ENCODE data around the gene DLK2. TPM values are rescaled to one million over a fixed set of nuclear protein-coding genes. Genes with fewer than 3 reads are reported as not detected.
A peak's percentile ranks its signal among the peaks of the same experiment; 100 is the strongest.
"Not testable (repeated sequence)": the region's sequence is repeated elsewhere in the genome, so short reads cannot be mapped to it uniquely, and the experiment has no call there.

The DLK2 gene, protein sequence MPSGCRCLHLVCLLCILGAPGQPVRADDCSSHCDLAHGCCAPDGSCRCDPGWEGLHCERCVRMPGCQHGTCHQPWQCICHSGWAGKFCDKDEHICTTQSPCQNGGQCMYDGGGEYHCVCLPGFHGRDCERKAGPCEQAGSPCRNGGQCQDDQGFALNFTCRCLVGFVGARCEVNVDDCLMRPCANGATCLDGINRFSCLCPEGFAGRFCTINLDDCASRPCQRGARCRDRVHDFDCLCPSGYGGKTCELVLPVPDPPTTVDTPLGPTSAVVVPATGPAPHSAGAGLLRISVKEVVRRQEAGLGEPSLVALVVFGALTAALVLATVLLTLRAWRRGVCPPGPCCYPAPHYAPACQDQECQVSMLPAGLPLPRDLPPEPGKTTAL
- total RNA-seq, result not detected

DNA sequence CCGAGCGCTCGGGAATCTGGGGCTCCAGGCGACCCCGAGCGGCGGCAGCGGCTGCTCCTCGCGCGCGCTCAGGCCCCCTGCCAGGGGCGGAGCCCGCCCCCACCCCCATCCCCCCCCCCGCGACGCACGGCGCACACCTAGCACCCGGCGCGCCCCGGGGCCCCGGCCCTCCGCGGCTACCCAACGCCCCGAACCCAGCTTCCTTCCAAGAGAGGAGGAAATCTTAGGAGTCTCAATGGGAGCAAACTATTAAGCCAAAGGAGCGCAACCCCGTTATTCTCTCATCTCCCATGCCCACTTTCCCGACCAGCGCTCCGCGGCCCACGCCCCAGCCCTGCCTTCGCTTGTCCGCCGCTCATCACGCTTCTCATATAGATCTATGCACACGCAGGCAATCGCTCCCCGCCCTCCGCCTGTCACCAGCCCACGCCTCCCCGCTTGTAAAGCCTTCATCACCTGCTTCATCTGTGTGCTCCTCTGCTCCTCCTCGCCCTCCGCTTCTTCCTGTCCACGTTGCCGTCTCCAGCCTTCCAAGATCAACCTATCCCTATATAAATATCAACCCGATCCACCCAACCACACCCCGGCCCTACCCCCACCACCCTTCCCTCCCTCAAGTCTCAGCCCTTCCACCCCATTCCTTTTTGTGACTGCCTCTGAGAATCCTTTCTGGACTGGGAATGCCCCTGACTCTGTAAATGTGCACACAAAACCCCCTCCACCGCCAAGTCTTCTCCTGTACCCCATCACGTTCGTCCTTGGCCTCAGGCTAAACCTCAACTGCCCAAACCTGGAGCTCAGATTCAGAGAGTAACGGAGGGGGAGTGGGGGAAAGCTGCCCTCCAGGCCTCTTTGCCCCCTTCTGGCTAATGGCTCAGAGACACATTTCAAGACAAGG, at the start of gene DLK2:
DLK2 (minus strand) TSS at position 18 of the 898 bp plus-strand sequence. CDS start 723 bp downstream, outside the sequence.
- Histone ChIP-seq H3K4me3 (peak within 1 kb of the TSS; percentile 58 to 64), H3K4me1 (peaks cover 0 to 9% of the 10 kb centered on the region in 2 donors), H3K27me3 (peaks cover 5% of the 10 kb centered on the region), H3K36me3 (peaks cover 0 to 11% of the 10 kb centered on the region in 2 donors), H3K9me3 (no peaks in the 10 kb centered on the region), H3K27ac (no peak within 1 kb of the TSS)
- intact Hi-C loops (cut with DNase I), result loop anchor here (2.0 kb wide), 1 partner anchor 41 kb away; no protein-coding TSS in a partner anchor
- TF ChIP-seq, protein P1, sequence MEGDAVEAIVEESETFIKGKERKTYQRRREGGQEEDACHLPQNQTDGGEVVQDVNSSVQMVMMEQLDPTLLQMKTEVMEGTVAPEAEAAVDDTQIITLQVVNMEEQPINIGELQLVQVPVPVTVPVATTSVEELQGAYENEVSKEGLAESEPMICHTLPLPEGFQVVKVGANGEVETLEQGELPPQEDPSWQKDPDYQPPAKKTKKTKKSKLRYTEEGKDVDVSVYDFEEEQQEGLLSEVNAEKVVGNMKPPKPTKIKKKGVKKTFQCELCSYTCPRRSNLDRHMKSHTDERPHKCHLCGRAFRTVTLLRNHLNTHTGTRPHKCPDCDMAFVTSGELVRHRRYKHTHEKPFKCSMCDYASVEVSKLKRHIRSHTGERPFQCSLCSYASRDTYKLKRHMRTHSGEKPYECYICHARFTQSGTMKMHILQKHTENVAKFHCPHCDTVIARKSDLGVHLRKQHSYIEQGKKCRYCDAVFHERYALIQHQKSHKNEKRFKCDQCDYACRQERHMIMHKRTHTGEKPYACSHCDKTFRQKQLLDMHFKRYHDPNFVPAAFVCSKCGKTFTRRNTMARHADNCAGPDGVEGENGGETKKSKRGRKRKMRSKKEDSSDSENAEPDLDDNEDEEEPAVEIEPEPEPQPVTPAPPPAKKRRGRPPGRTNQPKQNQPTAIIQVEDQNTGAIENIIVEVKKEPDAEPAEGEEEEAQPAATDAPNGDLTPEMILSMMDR (IDR thresholded peaks at IDR 0.05), result no peak
- no peak for DNase-seq (ENCODE audit: low spot score in 2 of 2)

DNA sequence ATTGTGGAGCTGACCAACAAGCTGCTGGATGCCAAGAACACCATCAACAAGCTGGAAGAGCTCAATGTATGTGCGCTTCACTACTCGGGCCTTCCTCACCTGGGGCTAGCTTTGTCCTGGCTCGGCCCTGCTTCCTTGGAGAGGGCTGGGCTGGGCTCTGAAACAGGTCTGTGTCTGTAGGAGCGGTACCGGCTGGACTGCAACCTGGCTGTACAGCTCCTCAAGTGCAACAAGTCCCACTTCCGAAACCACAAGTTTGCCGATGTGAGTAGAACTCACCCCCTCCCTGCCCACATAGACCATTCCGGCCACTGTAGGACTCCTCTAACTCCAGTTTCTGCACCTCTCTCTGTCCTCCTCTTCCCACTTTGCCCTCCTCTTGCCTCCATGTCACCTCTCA, 48.1 kb upstream of the DLK2 start:
- Histone ChIP-seq H3K27me3 (no peaks in the 10 kb centered on the region), H3K4me3 (no peak overlapping the region), H3K4me1 (peaks cover 0 to 4% of the 10 kb centered on the region in 2 donors), H3K27ac (no peak overlapping the region), H3K36me3 (peaks cover 56 to 71% of the 10 kb centered on the region in 2 donors), H3K9me3 (no peaks in the 10 kb centered on the region)
- intact Hi-C loops (cut with DNase I), result no loop called here
- no peak for DNase-seq (ENCODE audit: low spot score in 2 of 2)
- TF ChIP-seq, protein P1 (IDR thresholded peaks at IDR 0.05), result no peak

DNA sequence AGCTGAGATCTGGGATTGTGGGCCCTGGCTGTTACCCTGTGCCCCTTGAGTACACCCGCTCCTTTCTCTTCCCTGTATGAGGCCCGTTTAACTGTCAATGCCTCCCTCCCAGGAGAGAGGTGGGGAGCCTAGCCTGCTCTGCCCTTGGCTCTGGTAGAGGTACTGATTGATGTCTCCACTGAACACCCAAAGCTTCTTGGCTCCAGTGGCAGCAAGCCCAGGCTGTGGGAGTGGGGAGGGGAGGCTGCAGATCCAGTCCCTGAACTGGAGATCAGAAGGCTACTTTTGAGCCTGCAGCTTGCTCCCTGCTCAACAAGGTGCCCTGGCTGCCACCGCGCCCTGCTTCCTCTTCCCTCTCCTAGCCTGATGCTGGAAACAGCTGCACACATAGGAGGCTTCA, 47.3 kb upstream of the DLK2 start:
- Histone ChIP-seq H3K36me3 (peaks cover 56 to 79% of the 10 kb centered on the region in 2 donors), H3K4me3 (no peak overlapping the region), H3K27me3 (no peaks in the 10 kb centered on the region), H3K4me1 (peaks cover 0 to 6% of the 10 kb centered on the region in 2 donors), H3K9me3 (no peaks in the 10 kb centered on the region), H3K27ac (no peak overlapping the region)
- DNase-seq (ENCODE audit: low spot score in 2 of 2), result no peak
- TF ChIP-seq, protein P1 (IDR thresholded peaks at IDR 0.05), result no peak
- intact Hi-C loops (cut with DNase I), result no loop called here

DNA sequence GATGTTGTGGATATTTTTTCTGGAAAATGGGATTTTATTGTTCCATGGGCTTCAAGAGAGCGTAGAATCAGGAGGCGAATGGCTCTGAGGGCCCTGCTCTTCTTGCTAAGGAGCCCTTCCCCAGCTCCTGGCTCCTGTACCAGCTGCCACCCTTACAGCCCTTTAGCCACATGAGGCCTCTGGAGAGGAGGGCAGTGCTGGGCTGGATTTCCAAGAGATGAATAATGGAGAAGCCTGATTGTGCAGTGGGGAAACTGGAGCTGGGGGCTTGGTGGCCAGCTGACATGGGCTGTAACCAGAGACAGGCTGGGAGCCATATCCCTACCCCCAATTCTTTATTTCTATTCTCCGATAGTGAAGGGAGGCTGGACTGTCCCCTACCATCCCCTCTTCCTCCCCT, 45.6 kb upstream of the DLK2 start:
- TF ChIP-seq, protein P1 (IDR thresholded peaks at IDR 0.05), result no peak
- H3K4me3 ChIP-seq, result no peak overlapping the region
- no peak overlapping the region for H3K27ac ChIP-seq
- peaks cover 7 to 18% of the 10 kb centered on the region in 2 donors for H3K4me1 ChIP-seq
- peaks cover 56 to 79% of the 10 kb centered on the region in 2 donors for H3K36me3 ChIP-seq
- intact Hi-C loops (cut with DNase I), result no loop called here
- no peak for DNase-seq (ENCODE audit: low spot score in 2 of 2)
- no peaks in the 10 kb centered on the region for H3K9me3 ChIP-seq
- H3K27me3 ChIP-seq, result no peaks in the 10 kb centered on the region

DNA sequence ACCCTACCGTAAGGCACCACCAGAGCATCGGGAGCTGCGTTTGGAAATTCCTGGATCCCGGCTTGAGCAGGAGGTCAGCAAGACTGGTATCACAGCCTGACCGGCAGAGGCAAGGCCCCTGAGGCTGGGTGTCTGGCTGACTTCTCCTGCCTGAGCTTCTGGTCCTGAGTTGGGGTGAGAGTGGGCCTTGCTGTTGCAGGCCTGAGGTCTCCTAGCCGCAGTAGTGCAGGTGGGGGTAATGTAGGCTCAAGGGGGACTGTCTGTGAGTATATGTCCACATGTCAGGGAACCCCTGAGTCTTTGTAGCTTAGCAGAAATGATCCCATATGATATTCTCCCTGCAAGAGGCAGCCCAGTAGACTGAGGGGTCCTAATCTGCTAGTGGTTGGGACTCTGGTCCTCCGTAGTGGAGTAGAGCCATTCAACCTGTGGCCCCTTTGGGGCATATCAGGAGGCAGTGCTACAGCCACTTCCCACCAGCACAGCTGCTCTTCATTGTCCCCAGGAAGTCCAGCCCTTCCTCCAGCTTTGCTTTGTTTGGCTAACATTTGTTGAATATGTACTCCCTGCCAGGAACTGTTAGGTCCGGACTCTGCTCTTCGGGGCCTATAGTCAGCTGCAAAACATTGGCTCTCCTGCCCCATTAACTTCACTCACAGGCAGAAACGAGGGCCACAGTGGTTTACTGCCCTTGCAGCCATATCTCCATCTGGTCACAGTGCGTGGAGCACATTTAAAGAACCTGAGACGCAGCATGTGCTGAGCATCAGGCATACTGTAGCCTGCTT, 43.9 kb upstream of the DLK2 start:
- Histone ChIP-seq H3K27me3 (no peaks in the 10 kb centered on the region), H3K4me3 (no peak overlapping the region), H3K36me3 (peaks cover 41 to 62% of the 10 kb centered on the region in 2 donors), H3K4me1 (peaks cover 7 to 19% of the 10 kb centered on the region in 2 donors), H3K9me3 (no peaks in the 10 kb centered on the region), H3K27ac (no peak overlapping the region)
- intact Hi-C loops (cut with DNase I), result no loop called here
- TF ChIP-seq, protein P1 (IDR thresholded peaks at IDR 0.05), result no peak
- no peak for DNase-seq (ENCODE audit: low spot score in 2 of 2)

DNA sequence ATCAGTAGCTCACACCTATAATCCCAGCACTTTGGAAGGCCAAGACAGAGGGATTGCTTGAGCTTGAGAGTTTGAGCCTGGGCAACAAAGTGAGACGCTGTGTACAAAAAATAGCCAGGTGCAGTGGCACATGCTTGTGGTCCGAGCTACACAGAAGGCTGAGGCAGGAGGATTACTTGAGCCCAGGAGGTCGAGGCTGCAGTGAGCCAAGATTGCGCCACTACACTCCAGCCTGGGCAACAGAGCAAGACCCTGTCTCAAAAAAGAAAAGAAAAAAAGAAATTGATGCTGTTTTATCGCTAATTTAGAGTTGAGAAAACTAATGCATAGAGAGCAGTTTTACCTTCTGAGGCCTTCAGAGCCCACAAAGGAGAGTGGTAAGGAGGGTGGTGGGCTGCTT, 42.9 kb upstream of the DLK2 start:
- H3K27ac ChIP-seq; H3K9me3 ChIP-seq; intact Hi-C loops (cut with DNase I); DNase-seq (ENCODE audit: low spot score in 2 of 2); H3K27me3 ChIP-seq; H3K4me3 ChIP-seq: not testable (repeated sequence)
- peaks cover 33 to 54% of the 10 kb centered on the region in 2 donors for H3K36me3 ChIP-seq
- H3K4me1 ChIP-seq, result peaks cover 7 to 19% of the 10 kb centered on the region in 2 donors

Data from ascending aorta (tissue), 2 donors.